Central memory CD4-positive, alpha-beta T cell (primary cell): ENCODE data around the gene HPX.
"Not testable (repeated sequence)": the region's sequence is repeated elsewhere in the genome, so short reads cannot be mapped to it uniquely, and the experiment has no call there.

Experiments used
- DNase-seq: peaks from one replicate; pipeline ENCODE4 v3.0.0; 2022

Gene HPX

GRCh38 chr11:6414874-6415328 is 25.9 kb downstream of the HPX start:
- no peak for DNase-seq

DNA sequence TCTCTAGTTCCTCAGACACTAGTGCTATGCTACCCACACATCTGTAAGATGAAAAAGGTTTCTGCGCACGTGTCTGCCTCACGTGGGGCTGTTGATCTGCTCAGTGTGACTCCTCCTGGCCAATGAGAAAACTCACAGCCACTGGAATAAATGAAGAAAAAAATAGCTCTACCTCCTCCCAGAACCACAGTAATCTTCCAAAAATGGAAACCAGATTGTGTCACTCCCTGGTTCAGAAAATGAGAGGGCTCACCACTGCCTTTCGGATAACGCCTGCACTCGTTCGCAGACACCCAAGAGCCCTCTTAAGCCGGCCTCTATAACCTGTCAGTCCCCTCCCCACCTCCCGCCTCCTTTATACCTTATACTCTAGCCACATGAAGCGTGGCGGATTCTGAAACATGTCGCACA is 27.0 kb downstream of the HPX start:
- peak; percentile 78 for DNase-seq

DNA sequence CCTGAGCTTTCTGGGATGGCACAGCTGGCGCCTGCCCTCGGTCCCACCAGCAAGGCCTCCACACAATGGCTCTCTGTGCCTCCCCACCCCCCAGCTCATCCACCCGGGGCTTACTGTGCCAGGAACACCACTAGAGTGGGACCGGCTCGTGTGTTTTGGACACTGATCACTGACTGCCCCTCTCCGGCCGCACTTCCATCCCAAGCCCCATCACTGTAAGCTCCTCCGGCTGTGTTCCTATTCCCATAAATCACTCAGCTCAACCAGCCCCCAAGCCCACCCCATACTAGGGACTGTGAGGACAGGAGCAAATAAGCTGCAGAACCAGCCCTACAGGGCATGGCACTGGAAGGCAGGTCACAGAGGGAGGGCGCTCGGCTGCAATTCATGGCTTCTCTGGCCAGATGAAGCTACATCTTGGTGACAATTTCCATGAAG is 29.2 kb downstream of the HPX start:
- no peak for DNase-seq

GRCh38 chr11:6410695-6411430 is 29.9 kb downstream of the HPX start:
- no peak for DNase-seq

DNA sequence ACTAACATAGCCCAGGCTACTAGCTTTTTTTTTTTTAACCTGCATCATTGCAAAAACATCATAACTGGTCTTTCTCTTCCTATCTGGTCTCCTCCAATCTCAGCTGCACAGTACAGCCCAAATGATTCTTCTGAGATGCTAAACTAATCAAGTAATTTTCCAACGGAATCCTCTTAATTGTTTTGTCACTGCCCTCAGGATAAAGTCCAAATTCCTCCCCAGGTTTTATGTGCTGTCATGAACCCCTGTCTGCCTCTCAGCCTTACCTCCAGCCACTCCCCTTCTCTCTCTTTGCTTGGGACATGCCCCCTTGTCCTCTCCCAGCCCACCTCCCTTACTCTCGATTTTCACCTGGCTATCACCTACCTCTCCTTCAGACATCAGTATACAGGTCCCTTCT is 34.4 kb downstream of the HPX start:
- DNase-seq, result no peak

DNA sequence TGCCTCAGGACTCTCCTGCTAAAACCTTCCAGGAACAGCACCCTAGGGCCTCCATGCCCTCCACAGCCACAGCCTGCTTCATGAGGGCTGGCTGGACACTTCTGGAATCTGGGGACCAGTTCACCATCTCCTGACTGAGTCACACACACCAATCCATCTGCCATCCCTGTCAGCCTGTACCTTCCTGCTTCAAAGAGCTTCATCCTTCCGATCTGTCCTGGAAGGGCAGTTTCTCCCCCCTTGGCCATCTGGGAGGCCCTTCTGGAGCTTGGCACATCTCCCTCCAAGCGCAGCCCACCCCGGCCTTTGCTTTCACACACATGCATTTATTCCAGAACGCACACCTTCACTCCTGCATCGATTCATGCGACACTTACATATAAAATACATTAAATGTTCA is 34.9 kb downstream of the HPX start:
- DNase-seq, result no peak

- DNase-seq, result no peak
Observed at GRCh38 chr11:6405052-6405667, 35.6 kb downstream of the HPX start.

DNA sequence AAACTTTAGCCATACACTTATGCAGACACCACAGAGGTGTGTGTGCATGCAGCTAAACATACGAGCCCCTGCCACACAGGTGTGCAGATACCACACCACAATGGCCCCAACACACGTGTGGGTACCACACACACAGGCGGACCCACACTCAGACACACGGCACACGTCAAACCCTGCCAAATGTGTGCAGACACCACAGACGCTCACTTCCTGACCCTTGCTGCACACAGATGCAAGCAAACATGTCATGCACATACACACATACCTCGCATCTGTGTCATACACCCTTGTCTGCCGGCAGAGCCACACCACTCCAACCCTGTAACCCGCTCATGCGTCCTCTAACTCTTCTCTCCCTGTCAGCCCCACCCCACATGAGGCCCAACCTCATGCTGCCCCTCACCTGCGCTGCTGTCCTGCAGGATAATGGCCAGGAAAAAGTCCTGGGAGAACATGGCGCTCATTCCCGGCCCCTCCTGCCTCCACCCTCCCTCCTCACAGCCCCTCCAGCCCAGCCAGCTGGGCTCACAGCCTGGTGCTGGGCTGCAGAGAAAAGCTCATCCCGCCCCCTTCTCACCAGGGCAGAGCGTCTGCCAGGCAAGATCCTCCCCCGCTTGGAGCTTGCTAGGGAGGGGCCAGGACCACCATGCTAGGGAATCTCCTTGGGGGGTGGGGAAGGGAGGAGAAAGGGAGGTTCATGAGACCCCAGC is 36.3 kb downstream of the HPX start:
- DNase-seq, result peak; percentile 42

- DNase-seq, result no peak
Observed at GRCh38 chr11:6403539-6403938, 37.2 kb downstream of the HPX start.

- DNase-seq, result peak; percentile 93
Observed at GRCh38 chr11:6402561-6402981, 38.2 kb downstream of the HPX start.

- DNase-seq, result no peak
Observed at GRCh38 chr11:6402061-6402470, 38.7 kb downstream of the HPX start.

DNA sequence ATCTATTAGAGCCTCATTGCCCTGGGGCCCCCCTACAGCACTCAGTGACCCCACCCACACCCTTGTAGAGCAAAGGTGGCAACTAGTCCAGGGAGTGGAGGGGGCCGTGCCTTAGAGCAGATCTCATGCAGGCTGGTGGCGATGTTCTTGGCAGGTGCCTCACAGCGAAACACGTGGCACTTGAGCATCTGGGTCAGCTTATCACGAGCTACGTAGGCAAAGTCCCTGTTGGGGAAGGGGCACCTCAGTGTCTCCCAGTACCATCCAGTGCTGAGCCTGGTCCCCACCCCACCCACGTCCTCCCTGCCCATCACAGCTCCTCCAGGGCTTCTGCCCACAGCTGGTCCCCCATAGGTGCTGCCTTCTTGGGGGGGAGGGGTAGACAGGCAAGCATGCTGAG is 39.3 kb downstream of the HPX start:
- no peak for DNase-seq

- DNase-seq, result no peak
Observed at GRCh38 chr11:6400431-6401345, 40.1 kb downstream of the HPX start.

DNA sequence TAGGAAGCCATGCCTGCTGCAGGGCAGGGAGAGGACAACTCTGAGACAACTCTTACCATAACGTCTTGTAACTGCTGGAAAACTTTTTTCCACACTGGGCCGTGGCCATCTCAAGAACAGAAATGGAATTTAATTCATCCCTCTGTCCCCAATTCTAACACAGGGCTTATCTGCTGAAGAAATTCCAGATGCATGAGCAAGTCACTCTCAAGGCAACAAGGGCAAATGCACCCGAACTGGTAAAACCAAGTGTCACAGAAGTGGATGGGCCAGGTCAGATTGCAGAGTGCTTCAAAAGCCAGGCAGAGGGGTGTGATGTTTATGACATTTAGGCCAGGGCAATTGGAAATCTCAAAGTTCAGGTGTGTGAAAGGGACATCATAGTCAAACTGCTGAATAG is 43.2 kb downstream of the HPX start:
- no peak for DNase-seq

DNA sequence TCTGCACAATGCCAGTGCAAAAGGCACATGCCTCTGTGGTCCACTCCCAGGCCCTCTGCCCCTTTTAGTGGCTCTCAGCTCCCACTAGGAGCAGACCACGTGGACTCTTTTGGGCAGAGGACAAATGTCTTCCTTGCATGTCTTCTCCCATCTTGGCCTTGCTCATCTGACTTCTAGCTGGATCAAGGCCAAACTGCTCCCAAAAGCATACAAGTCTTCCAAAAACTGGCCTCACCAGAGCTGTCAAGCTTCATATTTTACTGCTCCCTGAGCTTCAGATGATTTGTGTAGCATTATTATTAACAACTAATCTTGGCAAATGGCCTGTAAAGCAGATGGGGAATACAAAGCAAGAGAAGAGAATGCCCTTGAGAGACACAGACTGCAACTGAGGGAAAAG is 43.6 kb downstream of the HPX start:
- DNase-seq, result no peak

DNA sequence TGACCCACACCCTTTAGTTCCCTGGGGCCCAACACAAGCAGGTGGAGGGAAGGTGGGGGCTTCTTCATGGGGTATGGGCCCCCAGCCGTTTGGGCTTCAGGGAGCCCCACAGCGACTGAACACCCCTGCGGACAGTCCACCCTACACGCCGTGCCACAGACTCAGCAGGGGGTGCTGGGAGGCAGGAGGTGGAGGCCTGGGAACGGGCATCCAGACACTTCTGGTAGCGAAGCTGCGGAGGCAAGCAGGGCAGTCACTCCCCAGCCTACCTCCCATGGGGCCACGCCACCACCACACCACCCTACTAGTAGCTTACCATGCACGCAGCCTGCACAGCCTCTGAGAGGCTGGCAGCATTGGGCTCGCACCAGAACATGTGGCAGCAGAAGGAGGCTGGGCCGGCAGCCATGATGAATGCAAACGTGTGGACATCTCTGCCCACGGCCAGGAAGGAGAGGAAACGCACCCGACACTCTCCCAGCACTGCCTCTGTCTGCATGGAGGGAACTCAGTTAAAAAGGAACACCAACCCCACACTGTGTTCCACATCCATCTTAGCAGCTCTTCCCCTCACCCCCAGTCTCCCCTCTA is 45.2 kb downstream of the HPX start:
- no peak for DNase-seq

GRCh38 chr11:6393989-6394670 is 46.7 kb downstream of the HPX start:
- no peak for DNase-seq

DNA sequence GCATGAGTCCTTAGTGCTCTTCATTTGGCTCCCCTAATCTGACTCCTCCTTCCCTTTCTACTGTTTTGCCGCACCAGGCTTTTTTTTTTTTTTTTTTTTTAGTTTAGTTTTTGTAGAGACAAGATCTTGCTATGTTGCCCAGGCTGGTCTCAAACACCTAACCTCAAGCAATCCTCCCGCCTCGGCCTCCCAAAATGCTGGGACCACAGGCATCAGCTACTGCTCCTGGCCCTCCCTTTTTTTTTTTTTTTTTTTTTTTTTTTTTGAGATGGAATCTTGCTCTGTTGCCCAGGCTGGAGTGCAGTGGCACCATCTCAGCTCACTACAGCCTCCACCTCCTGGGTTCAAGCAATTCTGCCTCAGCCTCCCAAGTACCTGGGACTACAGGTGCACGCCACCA is 48.5 kb downstream of the HPX start:
- not testable (repeated sequence) for DNase-seq

GRCh38 chr11:6391537-6392134 is 49.2 kb downstream of the HPX start:
- DNase-seq, result no peak

DNA sequence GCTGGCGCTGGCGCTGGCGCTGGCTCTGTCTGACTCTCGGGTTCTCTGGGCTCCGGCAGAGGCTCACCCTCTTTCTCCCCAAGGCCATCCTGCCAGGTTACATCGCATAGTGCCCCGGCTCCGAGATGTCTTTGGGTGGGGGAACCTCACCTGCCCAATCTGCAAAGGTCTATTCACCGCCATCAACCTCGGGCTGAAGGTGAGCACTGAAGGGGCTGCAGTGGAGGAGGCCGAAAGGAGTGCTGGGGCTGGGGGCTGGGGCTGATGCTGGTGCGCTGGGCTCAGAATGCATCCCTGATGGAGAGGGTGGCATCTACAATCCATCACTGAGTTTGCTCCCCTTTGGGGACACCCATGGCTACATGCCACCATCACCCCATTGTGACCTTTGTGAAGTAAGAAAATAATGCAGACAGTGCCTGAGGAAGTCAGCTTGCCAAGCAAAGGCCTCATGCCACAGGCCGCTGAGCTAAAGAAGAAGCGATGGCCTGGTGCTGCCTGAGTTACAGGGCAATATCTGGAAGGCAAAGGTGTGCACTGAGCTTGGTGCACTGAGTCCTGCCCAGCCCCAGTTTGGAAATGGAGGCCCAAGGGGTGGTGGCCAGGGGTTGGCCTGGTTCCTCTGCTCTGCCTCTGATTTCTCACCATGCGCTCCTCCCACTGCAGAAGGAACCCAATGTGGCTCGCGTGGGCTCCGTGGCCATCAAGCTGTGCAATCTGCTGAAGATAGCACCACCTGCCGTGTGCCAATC is 49.9 kb downstream of the HPX start:
- DNase-seq, result no peak
